NCI-H2196 (cell line): ENCODE data around the gene SULT6B1.
A peak's percentile ranks its signal among the peaks of the same experiment; 100 is the strongest.
"Not testable (repeated sequence)": the region's sequence is repeated elsewhere in the genome, so short reads cannot be mapped to it uniquely, and the experiment has no call there.

Source experiments
- DNase-seq: peaks from one replicate; lab custom pipeline; 2025; ENCODE audit not compliant: unreplicated experiment; lab: John Stamatoyannopoulos, UW

Gene SULT6B1

GRCh38 chr2:37188570-37188969 lies at the start of gene SULT6B1:
Gene SULT6B1 (minus strand): TSS chr2:37188670. CDS start chr2:37188640, 30 bp downstream.
- DNase-seq, result no peak

GRCh38 chr2:37232131-37232933 lies 43.9 kb upstream of the SULT6B1 start:
- no peak for DNase-seq

- DNase-seq, result peak; percentile 91
These were observed 43.0 kb upstream of the SULT6B1 start, which contains the start of the genes CEBPZ and NDUFAF7 for GRCh38 chr2:37231241-37232130. Gene CEBPZ (minus strand): TSS chr2:37231596. CDS start chr2:37231567, 29 bp downstream. Gene NDUFAF7 (plus strand): TSS chr2:37231658. CDS start chr2:37231706, 48 bp downstream.

- DNase-seq, result no peak
These were observed 42.1 kb upstream of the SULT6B1 start for GRCh38 chr2:37230581-37230980.

GRCh38 chr2:37228788-37229187 lies 40.3 kb upstream of the SULT6B1 start:
- no peak for DNase-seq

GRCh38 chr2:37226863-37227262 lies 38.4 kb upstream of the SULT6B1 start:
- DNase-seq, result no peak

GRCh38 chr2:37225129-37225528 lies 36.7 kb upstream of the SULT6B1 start:
- DNase-seq, result not testable (repeated sequence)

GRCh38 chr2:37224063-37224462 lies 35.6 kb upstream of the SULT6B1 start:
- no peak for DNase-seq

GRCh38 chr2:37223131-37223530 lies 34.7 kb upstream of the SULT6B1 start:
- DNase-seq, result no peak

- no peak for DNase-seq
These were observed 30.6 kb upstream of the SULT6B1 start for GRCh38 chr2:37219046-37219445.

GRCh38 chr2:37215250-37215649 lies 26.8 kb upstream of the SULT6B1 start:
- no peak for DNase-seq

GRCh38 chr2:37211939-37212338 lies 23.5 kb upstream of the SULT6B1 start:
- DNase-seq, result no peak

- no peak for DNase-seq
These were observed 22.7 kb upstream of the SULT6B1 start for GRCh38 chr2:37211212-37211611.

- not testable (repeated sequence) for DNase-seq
These were observed 18.3 kb upstream of the SULT6B1 start for GRCh38 chr2:37206760-37207159.

GRCh38 chr2:37205689-37206341 lies 17.3 kb upstream of the SULT6B1 start:
- DNase-seq, result no peak

GRCh38 chr2:37205071-37205661 lies 16.7 kb upstream of the SULT6B1 start:
- DNase-seq, result not testable (repeated sequence)

- no peak for DNase-seq
These were observed 15.2 kb upstream of the SULT6B1 start for GRCh38 chr2:37203708-37204107.

GRCh38 chr2:37201766-37202165 lies 13.3 kb upstream of the SULT6B1 start:
- DNase-seq, result no peak

- no peak for DNase-seq
These were observed 12.7 kb upstream of the SULT6B1 start for GRCh38 chr2:37201208-37201607.

GRCh38 chr2:37198681-37199065 lies 10.2 kb upstream of the SULT6B1 start:
- DNase-seq, result no peak
